Cortex of kidney (tissue), 1 donor: ENCODE data around the gene PDHA1.
A peak's percentile ranks its signal among the peaks of the same experiment; 100 is the strongest.

Source experiments
- DNase-seq: peaks from one replicate; lab custom pipeline; 2025; lab: John Stamatoyannopoulos, UW

PDHA1 gene

DNA sequence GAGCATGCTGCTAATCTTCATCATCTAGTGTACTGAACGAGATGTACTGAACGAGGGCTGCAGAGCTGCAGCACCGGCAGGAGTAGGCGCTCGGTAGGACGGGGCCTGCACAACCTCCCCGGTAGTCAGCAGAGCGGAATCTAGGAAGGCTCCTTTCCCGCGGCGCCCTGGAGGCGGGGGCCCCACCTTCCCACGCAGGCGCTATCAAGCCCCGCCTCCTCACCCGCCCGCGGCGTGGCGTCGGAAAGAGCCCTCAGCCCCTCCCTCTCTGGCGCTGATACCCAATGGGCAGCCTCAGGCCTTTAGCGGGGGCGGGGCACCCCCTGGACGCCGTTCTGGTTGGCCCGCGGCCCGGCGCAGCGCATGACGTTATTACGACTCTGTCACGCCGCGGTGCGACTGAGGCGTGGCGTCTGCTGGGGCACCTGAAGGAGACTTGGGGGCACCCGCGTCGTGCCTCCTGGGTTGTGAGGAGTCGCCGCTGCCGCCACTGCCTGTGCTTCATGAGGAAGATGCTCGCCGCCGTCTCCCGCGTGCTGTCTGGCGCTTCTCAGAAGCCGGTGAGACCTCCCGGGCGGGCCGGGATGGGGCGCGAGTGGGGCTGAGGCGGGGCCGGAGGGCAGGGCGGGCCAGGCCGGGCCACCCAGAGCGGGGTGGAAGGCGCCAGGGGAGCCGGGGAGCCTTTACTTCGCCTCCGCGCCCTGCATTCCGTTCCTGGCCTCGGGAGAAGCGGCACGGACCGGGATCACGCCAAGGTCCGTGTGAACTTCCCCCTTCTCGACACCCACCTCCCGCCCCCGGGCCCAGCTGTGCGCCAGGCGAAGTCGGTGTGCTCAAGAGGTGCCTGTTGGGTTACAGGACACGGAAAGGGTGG is at the start of gene PDHA1:
TSS of gene PDHA1 (plus strand) at position 393 of the 874 bp plus-strand sequence. CDS start at position 504, 111 bp downstream.
- peak; percentile 14 for DNase-seq

DNA sequence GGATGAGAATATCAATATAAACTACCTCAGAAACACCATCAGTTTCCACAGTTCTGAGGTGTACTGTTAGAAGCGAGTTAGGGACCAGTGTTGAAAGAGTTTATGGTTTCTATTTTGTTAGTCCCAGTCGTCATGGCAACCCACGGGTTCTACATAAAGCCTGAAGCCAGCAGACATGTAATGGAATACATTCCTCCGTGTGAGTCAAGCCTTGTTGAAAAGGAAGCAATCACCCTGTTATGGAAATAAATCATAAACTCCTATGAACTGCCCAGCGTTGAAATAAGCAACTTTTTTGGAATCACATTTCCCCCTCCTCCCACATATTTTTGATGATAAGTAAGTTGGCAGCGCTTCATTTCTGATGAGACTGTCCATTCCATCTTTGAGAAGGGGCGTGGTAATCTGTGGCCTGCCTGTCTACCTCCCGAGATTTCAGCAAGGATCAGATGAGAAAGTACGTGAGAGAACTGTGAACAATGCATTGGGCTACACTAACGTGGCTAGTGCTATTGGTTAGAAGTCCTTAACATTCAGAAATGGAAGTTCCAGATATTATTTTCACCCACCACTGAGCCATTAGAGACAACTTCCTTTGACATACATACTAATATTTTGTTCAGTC is 40.4 kb upstream of the PDHA1 start:
- no peak for DNase-seq

DNA sequence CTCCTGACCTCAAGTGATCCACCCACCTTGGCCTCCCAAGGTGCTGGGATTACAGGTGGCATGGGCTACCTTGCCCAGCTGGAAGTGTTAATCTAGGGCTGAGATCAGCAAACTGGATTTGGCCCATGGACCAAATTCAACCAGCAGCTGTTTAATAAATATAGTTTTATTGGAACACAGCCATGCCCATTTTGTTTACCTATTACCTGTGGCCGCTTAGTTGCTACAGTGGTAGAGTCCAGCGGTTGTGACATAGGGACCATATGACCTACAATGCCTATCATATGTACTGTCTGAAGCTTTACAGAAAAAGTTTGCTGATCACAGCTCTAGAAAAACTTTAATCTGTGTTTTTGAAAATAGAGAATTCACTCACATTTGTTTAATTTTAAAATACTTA is 17.2 kb upstream of the PDHA1 start:
- DNase-seq = no peak

DNA sequence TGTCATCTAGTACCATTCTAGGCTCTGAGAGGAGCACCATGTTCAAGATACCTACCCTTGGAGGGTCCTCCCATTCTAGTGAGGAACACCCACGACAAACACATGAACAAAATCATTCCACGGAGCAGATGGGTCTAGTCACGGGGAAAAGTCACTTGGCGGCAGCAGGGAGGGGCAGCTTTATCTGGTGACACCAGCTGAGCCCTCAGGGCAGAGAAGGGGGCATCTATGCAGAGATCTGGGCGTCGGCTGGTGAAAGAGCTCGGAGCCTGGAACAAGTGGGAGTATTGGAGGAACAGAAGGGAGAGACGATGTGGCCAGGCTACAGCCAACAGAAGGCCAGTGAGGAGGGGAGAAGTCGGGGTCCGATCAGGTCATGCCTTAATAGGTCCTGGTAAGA is 11.9 kb upstream of the PDHA1 start:
- no peak for DNase-seq

DNA sequence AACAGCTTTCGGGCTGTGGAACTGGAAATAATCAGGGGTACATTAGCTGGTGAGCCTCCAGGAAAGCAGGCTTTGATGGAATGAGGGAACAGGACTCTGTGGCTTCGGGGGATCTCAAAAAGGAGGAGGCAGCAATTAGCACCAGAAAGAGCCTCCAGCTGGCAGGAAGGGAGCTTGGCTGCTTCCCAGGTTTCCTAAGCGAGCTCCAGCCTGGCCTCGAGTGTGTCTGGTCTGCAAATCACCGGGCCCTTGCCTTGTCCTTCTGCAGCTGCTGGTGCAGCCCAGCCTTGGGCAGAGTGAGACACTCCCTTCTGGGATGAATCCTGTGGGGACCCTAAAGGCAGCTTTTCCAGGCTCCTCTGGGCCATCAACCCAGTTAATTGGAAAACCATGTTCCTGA is 10.7 kb upstream of the PDHA1 start:
- DNase-seq = no peak

DNA sequence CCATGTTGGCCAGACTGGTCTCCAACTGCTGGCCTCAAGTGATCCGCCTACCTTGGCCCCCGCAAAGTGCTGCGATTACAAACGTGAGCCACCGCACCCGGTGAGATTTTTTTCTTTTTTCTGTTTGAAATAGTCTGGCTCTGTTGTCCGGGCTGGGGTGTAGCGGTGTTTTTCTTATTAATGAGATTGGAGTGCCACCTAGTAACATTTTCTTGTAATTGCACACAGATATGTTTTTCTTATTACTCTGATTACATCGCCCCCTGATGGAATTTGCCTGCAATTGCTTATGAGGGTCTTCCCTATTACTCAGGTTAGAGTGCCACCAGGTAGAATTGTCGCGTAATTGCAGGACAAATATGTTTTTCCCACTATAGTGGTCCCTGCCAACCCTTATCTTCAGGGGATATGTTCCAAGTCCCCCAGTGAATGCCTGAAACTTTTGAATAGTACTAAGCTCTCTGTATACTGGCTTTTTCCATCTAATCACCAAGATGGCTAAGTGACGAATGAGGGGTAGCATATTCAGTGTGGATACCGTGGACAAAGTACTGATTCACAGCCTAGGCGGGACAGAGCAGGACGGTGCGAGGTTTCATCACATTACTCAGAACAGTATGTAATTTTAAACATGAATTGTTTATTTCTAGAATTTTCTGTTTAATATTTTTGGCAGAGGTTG is 8.6 kb upstream of the PDHA1 start:
- no peak for DNase-seq

DNA sequence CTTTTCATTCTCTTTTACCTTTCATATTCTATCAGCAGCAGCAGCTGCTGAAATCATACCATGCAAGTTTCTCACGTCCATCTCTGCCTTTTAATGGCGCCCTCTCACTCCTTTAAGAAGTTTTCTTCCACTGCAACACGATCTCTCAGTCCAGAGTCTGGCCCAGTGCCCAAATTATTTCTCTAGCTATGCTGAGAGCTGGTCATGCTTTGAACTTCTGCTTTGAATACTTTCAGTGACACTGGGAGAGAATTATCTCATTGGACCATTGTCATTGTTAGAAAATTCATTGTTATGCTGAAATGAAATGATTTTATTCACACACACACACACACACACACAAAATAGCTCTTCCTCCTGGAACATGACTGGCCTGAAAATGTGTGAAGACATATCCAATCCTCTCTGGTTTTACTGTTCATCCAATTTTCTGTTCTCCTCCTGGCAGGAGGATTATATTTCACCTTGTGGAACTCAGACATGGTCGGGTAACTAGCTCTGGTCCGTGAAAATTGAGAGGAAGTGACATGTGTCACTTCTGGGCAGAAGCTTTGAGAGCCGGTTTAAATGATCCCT is 1.3 kb upstream of the PDHA1 start:
- DNase-seq = no peak

DNA sequence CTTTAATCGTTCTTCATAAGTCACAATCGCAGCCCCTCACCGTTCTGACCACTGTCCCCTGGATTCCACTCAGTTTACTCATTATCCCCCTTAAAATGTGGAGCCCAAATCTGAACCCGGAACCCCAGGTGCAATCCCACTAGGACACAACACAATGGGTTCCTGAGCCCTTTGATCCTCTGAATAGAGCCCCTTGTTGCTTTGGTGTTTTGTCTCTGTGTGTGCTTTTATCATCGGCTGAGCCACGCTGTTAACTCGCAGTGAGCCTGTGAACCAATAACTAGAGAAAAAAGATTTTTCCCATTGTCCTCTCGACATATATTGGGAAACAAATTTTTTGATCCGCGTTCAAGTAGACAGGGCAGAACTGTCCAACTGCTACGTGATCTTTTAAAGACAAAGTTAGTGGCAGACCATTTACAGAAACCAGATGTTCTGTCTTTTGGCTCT is 617 bp upstream of the PDHA1 start:
- no peak for DNase-seq

DNA sequence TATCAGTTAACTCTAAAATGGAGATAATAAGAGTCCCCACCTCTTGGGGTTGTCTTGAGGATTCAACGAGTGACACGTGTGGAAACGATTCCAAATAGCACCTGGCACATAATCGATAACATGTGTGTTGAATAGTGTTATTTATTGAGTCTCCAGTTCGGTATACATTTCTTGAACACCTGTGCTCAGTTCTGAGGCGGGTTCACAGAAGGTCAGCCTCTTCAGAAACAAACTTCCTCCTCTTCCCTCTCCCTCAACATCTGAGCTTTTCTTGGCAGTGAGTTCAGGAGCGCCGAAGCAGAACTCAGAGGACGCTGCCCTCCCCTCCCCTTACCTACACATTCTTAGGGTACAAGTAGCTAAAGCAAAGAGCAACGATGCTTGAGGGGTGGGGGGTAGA is 934 bp downstream of the PDHA1 start:
- DNase-seq = no peak

DNA sequence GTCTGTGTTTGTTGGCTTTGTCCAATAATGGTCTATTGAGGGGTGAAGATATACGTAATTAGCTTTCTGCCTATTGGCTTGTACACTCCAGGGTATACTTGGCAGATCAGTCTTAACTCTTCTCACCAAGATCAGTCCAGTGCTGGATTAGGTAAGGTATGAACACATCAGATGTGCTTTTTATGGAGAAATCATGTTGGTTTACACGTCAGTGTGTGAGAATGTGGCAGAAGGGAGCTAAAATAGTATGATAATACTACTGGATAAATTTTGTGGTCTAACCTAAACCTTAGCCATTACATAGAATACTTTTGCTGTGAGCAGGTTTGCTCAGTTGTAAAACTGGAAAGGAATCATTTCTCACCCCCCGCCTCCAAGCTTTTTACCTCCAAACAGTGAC is 4.2 kb downstream of the PDHA1 start:
- no peak for DNase-seq

DNA sequence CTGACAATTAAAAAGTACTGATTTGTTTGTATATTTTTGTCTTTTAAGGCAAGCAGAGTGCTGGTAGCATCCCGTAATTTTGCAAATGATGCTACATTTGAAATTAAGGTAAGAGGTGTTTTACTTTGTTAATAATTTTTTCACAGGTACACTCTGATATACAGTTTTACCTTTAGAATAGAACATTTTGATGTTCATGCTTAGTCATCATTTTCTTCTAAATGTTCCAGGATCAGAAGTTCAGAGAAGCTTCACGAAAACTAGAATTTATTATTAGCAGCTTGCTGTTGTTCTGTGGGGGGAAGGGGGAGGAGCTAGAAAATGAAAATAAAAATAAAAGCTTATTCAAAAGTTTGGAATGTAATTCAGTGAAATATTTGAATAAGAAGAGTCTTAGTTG is 5.5 kb downstream of the PDHA1 start:
- no peak for DNase-seq

DNA sequence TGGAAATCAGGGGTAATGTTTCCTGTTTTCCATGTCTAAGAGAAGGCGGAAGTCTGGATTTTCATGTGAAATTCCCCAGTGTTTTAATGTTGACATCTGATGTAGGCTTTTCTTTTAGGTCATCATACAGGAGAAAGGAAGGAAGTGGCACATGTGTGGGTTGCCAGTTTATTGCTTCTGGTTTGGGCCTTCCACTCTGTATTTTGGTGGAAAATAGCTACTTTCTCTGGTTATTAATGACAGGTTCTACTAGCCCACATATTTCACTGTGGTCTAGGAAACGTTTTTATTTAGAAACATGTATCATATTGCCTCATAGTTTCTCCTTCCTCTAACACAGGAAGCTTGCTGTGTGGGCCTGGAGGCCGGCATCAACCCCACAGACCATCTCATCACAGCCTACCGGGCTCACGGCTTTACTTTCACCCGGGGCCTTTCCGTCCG is 7.2 kb downstream of the PDHA1 start:
- DNase-seq = no peak

DNA sequence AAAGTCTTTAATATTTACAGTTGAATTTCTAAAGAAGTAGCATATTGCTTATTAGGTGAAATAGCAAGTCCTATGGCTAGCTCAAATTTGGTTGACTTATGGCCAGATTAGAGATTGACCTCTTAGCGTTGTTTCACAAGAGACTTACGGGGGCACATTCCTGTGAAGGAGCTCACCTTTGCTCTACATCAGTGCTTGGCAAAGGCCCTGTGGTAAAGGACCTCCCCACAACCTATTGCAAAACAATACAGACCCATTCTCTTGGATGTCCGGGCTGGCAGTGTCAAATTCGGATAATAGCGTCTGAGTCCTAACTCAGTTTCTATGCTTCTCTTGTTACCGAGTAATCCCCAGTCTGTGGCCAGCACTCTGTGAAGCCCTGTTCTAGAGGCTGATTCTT is 10.9 kb downstream of the PDHA1 start:
- DNase-seq = no peak

DNA sequence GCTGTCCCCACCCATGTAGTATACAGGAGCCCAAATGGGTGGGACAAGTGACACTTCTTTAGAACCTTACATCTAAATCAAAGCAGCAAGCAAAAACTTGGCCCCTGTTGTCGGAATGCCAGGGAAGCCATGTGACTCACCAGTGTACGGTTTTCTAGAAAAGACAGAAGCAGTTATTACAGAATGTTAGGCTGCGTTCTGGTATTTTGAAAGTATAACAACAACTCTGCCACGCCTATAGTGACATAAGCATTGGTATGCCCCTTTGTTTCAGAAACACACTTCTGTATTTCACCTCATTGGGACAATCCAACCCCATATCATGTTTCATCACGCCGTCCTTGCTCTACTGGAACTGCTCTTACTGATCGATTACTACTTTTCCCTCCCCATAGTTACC is 14.8 kb downstream of the PDHA1 start:
- DNase-seq = no peak

DNA sequence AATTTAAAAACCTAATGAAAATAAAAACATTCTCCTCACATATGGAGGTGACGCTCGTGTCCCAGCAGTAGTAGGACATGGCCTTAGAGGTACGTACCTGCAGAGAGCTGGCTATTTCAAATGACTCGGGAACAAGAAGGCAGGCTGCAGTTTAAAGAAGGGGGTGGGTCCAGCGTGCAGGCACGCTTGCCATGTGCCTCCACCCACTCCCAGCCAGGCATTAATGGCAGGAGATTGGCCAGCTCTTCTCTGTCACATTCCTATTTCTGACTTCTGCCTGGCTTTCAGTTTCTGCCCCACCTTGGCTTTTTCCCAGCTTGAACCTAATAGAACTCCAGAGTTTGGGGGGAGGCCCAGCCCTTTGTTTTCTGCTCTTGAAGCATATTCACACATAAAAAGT is 17.2 kb downstream of the PDHA1 start:
- DNase-seq = no peak

DNA sequence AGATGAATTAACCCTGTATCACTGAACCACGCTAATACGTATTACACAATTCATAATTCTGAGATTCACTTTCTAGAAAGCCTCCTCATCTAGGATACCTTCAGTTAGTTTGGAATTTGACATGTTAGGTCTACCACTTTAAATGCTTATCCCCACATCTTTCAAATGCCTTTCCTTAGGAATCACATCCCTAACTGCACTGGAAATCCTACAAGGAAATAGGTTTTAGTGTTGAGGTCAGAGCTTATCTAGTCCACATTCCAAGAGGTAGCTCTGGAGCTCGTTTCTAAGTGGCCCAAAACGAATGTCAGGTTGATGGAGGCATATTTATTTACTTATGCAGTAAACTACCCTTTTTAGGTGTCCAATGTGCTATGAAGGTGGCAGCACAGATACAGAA is 18.0 kb downstream of the PDHA1 start:
- no peak for DNase-seq

DNA sequence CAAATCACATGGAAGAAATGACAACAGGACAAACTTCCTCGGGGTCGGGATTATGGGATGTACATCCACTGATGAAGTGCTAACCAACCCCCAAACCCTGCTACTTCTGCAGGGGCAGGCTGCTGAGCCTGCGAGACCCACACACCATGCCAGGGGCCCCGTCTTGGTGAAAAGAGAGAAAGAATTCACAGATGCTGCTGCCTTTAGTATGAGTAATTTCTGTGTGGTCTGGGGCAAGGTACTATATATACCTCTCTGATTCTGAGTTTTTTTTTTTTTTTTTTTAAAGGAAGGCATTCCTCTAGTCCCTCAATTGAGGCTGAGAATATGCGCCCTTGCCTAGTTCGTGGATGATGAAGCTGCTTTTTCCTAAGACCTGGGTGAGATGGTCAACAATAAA is 24.8 kb downstream of the PDHA1 start:
- DNase-seq = no peak

DNA sequence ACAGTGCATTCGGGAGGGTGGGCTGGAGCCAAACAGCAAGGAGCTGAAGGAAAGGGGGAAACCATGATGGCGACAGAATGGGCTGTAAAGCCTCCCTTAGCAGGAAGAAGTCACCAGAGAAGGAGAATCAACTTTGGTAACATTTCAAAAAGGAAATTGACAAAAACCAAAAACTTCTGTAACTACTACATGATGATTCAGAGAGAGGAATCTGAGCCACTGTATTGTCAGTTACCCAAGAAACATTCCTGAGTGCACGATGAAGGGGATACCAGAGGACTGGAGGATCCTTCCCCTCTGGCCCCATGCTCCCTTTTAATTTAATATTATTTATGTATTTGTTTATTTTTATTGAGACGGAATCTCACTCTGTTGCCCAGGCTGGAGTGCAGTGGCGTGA is 26.3 kb downstream of the PDHA1 start:
- DNase-seq = no peak

DNA sequence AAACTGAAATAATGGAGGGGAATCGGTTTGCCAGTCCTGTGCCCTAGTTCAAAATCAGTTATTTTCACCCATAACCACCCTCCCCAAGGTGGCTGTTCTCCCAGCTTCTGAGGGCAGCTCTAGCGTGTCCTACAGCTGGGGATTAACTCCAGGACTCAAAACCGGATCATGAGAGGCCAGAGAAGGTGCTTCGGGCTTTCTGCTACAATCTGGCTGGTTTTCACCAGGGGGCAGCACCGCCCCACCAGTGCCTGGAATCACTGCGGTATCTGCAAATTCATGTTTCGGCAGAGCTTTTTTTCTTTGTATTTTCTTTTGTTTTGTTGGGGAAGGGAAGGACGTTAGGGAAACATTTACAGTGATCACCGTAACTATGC is 28.4 kb downstream of the PDHA1 start:
- no peak for DNase-seq

DNA sequence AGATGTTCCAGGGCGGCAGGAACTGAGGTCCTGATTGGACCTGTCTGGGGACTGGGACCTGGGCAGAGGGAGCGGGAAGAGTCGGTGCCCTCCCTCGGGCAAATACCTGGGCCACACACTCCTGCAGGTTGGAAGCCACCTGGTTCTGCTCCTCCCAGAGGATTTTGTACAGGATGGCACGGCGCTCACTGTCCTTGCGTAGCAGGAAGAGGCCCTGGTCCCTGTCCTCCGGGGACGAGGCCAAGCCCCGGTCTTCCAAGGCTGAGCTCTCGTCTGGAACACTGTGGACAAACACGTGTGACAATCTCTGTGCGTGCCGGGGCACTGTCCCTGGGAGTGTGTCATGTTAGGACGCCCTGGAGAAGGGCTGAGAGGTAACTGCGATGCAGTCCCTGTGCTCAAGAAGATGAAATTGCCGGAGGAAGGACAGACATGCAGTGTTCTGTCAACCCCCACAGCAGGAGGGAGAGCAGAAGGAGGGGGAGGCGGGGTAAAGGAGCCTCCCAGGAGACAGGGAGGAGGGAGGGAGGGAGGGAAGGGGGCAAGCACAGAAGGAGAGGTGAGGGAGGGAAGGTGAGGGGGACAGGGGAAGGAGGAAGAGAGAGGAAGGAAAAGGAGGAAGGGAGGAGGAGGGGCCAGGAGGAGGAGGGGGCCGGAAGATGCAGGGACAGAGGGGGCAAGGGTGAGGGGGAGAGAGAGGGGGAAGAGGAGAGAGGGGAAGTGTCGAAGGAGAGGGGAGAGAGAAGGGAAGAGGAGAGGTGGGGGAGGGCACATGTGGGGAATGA is 29.0 kb downstream of the PDHA1 start:
- no peak for DNase-seq

DNA sequence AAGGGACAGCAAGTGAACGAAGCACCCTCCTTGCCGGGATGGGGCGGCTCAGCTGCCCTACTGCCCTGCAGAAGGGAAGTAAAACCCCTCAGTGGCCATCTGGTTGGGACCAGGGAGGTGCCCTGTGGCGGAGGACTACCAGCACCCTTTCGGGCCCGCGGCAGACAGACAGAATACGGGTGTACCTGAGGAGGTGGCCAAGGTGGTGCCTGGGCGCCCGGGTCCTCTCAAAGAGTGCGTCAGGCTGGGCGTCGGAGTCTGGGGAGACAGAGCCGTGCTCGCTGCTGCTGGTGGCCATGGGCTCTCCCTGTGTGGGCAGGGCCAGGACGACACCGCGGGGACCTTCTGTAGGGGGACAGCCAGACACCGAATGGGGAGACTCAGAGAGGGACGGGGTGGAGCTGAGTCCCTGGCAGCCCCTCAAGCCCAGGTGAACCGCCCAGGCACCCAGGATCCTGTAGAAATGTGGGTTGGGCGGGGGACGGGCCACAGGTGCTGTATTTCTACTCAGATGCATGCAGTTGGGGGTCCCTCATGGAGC is 29.7 kb downstream of the PDHA1 start:
- no peak for DNase-seq

DNA sequence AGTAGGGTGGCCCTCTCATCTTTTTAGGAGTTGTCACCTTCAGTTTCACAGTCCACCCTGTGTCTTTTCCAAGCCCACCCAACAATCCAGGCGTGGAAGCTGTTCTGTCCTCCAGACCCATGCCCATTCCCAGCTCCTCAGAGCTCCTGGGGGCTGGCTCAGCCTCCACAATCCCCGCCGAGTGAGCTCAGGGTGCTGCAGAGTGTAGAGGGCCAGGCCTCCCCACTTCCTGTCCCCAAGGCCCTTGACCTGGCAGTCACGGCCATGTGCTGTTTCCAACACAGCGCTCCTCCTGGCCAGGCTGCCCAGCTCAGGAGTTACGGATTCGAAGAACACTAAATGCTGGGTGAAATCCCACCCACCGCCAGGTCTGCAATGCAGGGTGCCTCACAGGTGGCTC is 31.8 kb downstream of the PDHA1 start:
- no peak for DNase-seq
